ENCODE measurements around the gene USP24. TPM values are rescaled to one million over a fixed set of nuclear protein-coding genes. Genes with fewer than 3 reads are reported as not detected.
"Not testable (repeated sequence)": the region's sequence is repeated elsewhere in the genome, so short reads cannot be mapped to it uniquely, and the experiment has no call there.

Gene USP24
- total RNA-seq, 4 donors from 2014 or later, result 42.7 to 77.1 (median 64.8) TPM

DNA sequence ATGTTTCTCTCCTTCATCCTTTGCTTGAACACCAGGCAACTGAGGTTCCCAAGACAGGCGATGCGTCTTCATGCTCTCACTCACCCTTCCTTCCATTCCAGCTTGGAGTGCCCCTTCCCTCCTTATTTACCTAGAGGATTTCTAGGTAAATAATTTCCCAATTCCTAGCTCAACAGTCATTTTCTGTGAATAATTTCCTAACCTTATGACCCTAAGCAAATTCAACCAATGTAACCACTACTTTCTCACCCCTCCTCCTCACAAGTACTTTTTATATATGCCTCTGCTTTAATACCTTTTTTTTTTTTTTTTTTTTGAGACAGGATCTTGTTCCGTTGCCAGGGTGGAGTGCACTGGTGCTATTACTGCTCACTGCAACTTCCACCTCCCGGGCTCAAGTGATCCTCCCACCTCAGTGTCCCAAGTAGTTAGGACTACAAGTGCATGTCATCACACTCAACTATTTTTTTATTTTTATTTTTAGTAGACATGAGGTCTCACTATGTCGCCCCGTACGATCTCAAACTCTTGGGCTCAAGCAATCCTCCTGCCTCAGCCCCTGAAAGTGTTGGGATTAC, 86.7 kb downstream of the USP24 start:
- ATAC-seq (ENCODE audit: low FRiP score) (no peak), DNase-seq (ENCODE audit: low spot score) (no peak)
- TF ChIP-seq, protein P1, sequence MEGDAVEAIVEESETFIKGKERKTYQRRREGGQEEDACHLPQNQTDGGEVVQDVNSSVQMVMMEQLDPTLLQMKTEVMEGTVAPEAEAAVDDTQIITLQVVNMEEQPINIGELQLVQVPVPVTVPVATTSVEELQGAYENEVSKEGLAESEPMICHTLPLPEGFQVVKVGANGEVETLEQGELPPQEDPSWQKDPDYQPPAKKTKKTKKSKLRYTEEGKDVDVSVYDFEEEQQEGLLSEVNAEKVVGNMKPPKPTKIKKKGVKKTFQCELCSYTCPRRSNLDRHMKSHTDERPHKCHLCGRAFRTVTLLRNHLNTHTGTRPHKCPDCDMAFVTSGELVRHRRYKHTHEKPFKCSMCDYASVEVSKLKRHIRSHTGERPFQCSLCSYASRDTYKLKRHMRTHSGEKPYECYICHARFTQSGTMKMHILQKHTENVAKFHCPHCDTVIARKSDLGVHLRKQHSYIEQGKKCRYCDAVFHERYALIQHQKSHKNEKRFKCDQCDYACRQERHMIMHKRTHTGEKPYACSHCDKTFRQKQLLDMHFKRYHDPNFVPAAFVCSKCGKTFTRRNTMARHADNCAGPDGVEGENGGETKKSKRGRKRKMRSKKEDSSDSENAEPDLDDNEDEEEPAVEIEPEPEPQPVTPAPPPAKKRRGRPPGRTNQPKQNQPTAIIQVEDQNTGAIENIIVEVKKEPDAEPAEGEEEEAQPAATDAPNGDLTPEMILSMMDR (IDR thresholded peaks at IDR 0.05), result no peak

DNA sequence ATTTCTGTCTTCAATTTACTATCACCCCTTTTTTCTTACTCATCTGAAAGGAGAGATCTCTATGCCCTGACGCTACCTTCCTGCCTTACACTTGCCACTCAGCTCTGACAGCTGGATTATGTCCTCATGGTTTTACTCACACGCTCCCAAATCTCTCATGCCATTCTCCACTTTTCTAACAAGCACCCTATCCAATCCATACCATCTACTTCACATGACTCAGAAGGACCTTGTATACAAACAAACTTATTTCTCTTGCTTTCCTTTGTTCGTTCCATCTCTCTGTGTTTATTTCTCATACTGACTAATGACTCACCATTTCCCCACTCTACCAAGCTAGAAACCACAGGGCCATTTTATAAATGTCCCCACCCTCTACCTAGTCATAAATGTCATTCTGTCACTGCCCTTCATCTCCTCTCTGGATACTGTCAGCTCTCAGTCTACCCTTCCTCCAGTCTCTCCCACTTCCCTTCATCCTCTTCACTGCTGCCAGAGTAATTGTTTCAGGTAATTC, 87.3 kb downstream of the USP24 start:
- TF ChIP-seq, protein P1 (IDR thresholded peaks at IDR 0.05), result no peak
- DNase-seq (ENCODE audit: low spot score) (no peak), ATAC-seq (ENCODE audit: low FRiP score) (no peak)

DNA sequence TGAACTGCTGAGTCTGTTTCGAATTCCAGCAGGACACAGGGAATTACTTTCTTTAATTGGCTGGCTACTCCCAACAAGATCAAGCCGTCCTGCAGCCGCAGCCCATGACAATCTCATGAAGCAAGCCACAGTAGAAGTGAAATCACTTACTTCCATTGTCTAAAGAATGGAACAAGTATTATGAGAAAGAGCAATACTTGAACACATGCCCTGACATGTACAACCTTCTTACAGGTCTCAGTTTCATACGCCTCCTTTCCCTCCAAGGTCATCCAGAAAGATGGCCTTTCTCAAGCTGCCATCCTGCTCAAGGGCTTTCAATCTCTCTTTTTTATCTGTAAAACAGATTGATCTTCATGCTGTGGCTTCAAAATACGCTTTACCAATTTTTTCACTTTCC, 90.7 kb downstream of the USP24 start:
- DNase-seq (ENCODE audit: low spot score), result no peak
- TF ChIP-seq, protein P1 (IDR thresholded peaks at IDR 0.05), result no peak
- ATAC-seq (ENCODE audit: low FRiP score), result no peak

DNA sequence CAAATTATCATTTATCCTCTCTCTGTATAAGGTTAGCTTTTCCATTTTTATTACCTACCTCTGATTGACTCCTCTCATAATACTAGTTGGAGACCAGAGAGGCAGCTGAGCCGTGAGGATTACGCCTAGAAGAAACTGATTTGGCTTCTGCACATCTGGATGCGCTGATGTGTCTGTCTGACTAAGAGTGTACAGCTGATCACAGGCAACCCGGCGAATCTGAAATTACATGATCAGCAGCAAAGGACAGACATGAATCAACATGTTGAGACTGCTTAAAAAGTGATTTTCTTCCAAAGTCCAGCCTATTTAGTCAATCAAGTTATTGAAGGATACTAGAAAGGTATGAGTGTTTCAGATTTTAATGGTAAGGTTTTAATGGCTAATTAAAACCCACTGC, 94.6 kb downstream of the USP24 start:
- no peak for DNase-seq (ENCODE audit: low spot score)

DNA sequence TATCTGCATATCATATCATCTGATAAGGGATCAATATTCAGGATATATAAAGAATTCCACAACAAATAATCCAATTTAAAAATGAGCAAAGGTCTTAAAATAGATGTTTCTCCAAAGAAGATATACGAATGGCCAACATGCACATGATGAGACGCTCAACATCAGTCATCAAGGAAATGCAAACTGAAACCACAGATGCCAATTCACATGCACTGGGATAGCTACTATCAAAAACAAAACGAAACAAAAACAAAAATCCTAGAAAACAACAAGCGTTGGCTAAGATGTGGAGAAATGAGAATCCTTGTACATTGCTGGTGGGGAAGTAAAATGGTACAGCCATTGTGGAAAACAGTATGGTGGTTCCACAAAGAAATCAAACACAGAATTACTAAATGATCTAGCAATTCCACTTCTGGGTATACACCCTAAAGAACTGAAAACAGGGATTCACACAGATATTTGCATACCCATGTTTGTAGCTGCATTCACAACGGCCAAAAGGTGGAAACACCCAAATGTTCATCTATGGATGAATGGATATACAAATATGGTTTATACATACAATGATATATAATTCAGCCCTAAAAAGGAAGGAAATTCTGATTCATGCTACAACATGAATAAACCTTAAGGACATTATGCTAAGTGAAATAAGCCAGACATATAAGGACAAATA, 96.4 kb downstream of the USP24 start:
- TF ChIP-seq, protein P1 (IDR thresholded peaks at IDR 0.05), result no peak
- no peak for DNase-seq (ENCODE audit: low spot score)
- no peak for ATAC-seq (ENCODE audit: low FRiP score)

More for the DNA sequence above, 94.6 kb downstream of the USP24 start:
- no peak for ATAC-seq (ENCODE audit: low FRiP score)
- TF ChIP-seq, protein P1 (IDR thresholded peaks at IDR 0.05), result no peak

DNA sequence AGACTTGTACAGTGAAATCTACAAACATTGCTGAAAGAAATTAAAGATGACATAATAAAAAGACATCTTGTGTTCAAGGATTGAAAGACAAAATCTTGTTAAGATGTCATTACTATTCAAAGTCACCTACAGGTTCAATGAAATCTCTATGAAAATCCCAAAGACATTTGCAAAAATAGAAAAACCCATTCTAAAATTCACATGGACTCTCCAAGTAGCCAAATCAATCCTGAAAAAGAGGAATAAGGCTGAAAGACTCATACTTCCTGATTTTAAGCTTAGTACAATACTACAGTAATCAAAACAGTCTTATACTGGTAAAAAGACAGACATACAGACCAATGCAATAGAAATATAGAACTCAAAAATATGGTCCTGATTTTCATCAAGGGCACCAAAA, 97.2 kb downstream of the USP24 start:
- DNase-seq (ENCODE audit: low spot score) (no peak), ATAC-seq (ENCODE audit: low FRiP score) (no peak)
- TF ChIP-seq, protein P1 (IDR thresholded peaks at IDR 0.05), result no peak

DNA sequence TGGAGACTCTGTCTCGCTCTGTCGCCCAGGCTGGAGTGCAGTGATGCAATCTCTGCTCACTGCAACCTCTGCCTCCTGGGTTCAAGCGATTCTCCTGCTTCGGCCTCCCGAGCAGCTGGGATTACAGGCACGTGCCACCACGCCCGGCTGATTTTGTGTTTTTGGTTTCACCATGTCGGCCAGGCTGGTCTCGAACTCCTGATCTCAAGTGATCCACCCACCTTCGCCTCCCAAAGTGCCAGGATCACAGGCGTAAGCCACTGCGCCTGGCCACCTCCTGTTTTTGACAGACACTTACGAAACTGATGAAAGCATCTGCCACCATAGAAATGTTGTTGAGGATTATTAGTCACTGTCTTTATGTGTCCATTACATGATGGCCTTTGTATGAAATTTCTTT, 106.2 kb downstream of the USP24 start:
- not testable (repeated sequence) for DNase-seq (ENCODE audit: low spot score)

More for the DNA sequence above, 106.2 kb downstream of the USP24 start:
- not testable (repeated sequence) for ATAC-seq (ENCODE audit: low FRiP score)

All from omental fat pad (tissue), 4 donors.